ENCODE data around the gene PCCA.

GRCh38 chr13:100069278-100069677 lies 19.6 kb upstream of the PCCA start:
- TF ChIP-seq CTCF (conservative IDR thresholded peaks at IDR 0.05) (no peak), ZFX (IDR thresholded peaks at IDR 0.05) (no peak)
